Stimulated activated CD4-positive, alpha-beta T cell treated with anti-CD3 and anti-CD28 coated beads, Interleukin-2, amount 100 ng/mL, for 24 hours (primary cell): Measurements from ENCODE around the gene RYR3.

Source experiments
- DNase-seq, 2 donors: peaks; one replicate each; pipeline ENCODE4 v3.0.0-alpha.2; 2020

RYR3 gene

DNA sequence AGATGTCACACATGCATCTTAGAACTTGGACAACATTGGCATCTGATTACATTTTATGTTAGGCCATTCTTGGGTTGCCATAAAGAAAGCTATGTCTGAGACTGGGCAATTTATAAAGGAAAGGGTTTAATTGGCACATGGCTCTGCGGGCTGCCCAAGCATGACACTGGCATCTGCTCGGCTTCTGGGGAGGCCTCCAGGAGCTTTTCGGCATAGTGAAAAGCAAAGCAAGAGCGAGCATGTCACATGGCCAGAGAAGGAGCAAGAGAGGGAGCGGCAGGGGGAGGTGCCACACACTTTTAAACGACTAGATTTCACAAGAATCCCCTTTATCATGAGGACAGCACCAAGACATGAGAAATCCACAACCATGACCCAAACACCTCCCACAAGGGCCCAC, 11.3 kb downstream of the RYR3 start:
- DNase-seq, result no peak

DNA sequence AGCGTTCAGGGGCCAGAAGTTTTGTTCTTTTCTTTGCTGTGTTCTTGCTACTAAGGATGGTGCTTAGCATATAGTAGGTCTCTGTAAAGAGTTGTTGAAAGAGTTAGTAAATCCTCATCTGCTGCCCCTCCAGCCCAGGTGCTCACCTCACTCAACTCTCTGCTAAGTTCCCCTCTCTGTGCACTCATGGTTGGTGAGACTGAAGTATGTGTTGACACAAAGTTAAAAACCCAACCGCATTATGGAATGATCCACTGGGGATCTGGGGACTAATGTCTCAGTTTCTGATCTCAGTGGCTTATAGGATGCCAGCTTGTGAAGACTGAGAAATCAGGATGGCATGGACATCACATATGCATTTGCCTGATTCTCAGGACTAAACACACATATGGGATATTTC, 13.8 kb downstream of the RYR3 start:
- DNase-seq, result no peak

DNA sequence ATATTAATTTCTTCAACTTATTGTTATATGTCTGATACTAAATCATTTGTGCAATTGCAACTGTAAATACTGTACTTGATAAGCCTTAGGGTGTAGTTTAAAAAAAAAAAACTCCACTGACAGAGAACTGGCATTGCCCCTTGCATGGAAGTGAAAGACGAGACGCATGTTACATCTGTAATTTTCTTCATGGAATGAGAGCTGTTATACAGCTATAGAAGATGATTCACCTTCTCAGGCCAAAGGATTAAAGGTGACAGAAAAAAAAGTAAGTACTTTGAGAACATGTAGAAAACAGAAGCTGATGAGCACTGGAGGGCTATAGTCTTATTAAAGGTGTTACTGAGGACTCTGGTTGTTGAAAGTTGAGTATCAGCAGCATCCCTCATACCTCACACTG, 16.1 kb downstream of the RYR3 start:
- no peak for DNase-seq

DNA sequence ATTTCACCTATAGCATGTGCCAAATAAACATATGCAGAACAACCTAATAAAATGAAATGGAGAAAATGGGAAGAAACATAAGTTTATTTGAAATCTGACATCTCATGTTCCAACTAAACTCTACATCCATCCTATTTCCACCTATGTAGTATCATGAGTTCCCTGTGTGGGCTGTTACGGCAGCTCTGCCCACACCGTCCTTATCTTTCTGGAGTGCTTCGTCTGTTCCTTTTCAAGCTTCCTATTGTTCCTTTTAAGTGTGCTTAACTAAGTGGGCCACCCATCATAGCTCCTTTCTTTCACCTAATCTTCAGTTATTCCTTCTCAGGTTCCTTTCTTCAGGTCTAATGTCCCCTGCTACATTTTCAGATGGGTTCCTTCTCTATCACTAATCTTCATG, 17.3 kb downstream of the RYR3 start:
- DNase-seq, result no peak

DNA sequence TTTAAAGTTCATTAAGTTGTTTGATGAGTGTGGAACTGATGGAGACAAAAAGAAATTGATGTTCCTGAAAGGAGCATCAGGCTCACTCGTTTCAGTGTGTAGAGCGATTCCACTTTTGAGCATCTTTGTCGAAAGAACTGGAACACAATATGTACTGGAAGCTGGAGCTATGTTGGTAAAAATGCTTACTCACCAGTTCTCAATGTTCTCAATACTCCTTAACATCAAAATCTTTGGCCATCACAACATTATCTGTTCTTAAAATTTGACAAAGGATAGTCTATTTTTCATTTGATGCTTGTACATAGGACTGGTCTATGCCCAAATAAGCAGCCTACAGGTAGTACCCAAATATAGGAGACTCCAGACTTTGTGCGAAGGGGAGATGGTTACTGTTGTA, 18.7 kb downstream of the RYR3 start:
- DNase-seq, result no peak

DNA sequence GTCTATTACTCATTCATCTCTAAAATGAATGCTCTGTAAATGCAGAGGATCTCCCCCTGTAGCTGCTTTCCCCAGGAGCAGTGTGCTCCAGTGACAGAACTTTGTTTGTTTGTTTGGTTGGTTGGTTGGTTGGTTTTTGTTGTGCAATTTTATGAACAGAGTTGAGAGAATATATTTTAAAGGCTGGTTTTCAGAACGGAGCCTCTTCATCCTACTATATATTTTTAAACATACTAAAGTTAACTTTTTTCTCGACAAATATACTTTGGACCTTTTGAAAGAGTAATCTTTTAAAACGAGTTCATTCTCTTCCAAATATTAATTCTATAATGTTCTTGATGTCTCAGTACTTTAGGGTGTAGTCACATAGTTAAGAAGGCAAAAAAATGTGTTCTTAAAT, 20.2 kb downstream of the RYR3 start:
- DNase-seq, result no peak

DNA sequence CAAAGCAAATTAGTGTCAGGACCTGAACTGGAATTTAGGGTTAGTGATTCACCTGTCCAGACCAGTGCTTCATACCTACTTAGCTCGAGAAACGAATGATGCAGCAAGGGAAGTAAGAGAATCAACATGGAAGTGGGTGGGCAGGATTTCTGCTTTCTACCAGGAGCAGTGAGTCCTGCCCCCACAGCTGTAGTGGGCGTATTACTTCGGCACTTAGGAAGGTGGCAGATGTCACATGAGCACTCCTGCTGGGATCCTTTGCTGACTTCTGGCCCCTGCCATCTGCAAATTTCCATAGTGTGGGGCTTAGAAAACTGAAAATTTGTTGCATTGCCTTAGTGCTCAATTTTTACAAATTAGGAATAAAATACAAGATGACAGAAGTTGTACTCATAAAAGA, 31.2 kb downstream of the RYR3 start:
- DNase-seq, result no peak

DNA sequence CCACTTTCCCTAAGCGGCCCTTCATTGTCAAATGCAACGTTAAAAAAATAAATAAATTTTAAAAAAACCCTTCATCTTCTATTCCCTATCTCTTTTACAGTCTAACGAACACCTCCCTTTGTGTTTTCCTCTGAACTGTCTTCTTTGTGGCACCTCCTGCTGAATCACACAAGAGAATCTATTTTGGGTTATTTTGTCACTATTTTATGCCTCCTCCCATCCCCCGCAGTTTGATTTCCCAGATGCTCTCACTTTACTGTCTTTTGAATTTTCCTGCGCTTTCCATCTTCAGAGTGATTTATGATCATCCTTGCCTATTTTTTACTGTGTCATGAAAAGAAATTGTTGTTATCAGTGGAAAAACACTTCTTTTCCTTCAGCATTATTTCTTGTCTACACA, 32.5 kb downstream of the RYR3 start:
- no peak for DNase-seq

DNA sequence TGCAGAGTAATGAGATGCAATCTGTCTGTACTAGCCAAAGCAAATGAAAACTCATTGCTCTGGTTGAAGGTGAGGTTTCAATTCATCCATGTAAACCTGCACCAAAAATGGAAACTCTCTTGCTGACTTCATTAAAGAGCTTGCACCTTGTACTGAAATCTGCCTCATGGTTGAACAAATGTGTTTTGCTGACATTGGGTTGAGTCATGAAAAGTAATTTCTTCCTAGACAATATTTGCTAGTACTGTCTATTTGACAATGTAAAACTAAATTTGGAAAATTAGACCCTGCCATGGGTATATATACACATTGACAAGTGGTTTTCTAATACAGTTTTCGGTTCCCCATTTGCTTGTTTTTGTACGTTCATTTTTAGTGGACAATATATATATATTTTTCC, 33.3 kb downstream of the RYR3 start:
- no peak for DNase-seq

DNA sequence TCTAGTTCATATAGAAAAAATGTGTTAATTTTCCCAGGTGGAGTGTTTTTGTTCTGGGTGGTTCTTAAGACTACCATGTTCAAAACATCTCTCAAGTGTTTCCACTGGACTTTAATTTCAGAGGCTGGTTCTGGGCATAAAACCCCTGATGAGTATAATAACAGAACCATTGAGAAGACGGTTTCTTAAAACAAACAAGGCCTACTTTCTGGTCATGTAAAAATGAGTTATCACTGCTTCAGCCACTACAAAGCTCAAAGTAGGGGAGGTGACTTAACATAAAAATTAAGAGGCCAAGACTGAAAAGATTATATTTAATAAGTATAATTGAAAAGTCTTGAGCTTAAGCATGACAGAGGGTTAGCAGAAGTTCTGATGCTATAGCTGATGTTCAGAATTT, 33.8 kb downstream of the RYR3 start:
- no peak for DNase-seq

DNA sequence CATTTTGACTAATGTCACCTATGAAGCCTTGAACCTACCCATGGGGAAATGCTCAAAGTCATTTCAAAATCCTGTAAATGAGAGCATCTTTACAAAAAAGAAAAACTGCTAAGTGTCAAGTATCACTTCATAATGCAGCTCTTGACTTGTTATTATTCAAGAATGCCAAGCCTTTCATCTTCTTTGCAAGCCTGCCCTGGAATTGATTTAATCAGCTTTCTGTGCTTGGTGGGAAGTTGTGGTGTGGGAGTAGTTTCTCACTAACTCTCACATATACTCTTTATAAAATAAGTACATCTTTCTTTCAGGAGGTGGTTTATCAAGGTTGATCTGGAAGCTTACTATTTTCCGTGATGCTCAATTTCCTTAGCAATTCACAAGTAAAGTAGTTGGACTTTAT, 43.6 kb downstream of the RYR3 start:
- no peak for DNase-seq

DNA sequence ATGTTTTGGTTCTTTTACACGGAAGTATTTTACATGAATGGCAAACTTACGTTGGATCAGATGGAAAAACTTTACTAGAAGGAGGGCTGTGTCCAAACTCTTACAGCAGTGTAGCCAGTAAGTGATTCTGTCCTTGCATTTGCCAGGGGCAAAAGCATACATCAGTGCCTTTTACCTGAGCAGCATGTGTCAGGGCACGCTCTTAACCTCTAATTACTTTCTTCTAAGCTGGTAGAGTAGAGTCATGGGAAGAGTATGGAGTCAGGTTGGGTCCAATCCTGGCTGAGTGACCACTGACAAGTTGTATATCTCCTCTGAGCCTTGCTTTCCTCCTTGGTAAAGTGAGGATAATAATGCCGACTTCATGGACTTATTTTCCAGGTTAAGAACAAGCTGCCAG, 47.1 kb downstream of the RYR3 start:
- no peak for DNase-seq

DNA sequence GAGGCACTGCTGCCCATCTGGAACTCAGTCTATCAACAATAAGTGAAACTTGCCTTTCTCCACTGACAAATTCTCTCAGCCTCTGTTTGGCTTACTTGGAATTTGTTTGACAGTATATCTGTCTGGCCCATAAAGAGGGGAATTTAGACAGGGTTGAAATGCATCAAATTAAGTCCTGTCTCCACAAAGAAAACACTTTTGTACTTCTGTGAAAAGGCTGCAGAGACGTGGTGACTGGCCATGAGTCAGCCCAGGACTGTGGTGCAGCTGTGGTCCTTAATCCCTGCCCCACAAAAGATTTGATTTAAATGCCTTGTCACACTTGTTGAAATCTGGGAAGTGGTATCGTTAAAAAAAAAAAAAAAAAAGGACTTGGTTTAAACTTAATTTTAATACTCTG, 47.5 kb downstream of the RYR3 start:
- DNase-seq, result no peak

DNA sequence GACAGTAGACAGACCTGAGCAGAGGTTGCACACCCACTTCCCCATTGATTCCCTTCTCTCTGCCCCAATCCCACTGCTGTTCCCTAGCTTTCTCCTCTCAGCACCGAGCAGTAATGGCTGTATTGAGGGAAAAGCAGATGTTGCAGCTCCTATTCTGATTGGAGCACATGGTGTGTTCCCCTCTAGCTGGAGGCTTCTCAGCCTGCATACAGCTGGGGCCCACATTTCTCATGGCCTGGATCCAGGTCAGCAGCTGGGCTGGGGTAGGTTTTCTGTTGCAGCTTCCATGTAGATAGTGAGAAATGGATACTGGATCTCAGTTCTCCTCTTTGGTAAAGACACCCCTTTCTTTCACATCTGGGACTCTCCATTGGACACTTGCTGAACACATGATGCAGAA, 50.1 kb downstream of the RYR3 start:
- DNase-seq, result no peak

DNA sequence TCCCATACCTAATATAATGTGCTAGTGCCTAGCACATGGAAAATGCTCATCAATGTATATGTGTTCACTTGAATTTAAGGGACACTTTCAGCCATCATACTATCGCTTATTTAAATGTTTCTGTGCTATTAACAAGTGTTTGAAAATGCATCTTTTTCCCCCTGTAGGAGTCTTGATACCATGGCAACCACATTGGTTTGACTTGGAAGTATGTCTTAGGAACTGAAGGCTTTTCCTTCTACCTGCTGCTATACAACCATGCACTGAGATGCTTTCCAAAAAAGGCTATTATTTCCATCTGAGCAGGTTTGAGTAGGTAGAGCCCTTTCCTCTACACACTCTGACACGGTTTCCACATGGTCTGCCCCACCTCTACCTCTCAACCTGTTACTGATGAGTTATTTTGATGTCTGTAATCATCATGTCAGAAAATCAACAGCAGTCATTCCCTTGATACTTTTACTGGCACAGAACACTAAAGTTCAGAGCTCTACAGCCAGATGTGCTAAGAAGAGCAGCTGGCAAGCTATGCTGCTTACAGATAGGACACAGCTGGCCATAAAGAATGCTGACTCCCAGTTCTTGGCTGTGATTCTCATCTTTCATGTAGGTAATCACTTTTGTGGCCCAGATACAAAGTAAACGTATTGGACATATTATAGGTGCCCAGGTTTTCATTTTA, 59.3 kb downstream of the RYR3 start:
- no peak for DNase-seq

DNA sequence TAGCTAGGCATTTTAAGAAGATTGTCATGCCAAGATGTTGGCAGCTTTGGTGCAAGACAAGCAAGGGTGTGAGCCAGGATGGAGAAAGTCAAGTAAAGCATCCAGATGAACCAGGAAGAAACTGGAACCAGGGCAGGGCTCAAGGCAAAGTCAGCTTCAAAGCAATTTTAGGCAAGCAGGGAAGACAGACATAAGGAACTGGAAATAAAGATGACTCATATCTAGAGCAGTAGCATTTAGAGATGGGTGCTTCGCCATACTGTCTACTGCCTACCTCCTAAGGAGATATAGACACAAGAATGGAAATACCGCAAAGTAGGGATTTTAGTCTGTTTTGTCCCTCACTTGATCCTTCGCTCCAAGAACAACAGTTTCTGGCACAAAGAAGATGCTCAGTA, 59.9 kb downstream of the RYR3 start:
- no peak for DNase-seq

DNA sequence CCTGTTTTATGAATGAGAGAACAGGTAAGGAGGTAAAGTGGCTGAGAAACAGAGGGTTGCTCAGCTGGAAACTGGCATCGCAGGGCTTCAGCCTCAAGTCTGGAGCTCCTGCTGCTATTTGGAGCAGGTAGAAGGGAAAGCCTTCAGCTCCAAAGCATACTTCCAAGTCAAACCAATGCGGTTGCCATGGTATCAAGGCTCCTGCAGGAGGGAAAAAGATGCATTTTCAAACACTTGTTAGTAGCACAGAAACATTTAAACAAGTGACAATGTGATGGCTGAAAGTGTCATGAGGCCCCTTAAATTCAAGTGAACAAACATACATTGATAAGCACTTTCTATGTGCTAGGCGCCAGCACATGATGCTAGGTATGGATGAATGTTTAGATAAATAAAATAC, 60.4 kb downstream of the RYR3 start:
- no peak for DNase-seq

DNA sequence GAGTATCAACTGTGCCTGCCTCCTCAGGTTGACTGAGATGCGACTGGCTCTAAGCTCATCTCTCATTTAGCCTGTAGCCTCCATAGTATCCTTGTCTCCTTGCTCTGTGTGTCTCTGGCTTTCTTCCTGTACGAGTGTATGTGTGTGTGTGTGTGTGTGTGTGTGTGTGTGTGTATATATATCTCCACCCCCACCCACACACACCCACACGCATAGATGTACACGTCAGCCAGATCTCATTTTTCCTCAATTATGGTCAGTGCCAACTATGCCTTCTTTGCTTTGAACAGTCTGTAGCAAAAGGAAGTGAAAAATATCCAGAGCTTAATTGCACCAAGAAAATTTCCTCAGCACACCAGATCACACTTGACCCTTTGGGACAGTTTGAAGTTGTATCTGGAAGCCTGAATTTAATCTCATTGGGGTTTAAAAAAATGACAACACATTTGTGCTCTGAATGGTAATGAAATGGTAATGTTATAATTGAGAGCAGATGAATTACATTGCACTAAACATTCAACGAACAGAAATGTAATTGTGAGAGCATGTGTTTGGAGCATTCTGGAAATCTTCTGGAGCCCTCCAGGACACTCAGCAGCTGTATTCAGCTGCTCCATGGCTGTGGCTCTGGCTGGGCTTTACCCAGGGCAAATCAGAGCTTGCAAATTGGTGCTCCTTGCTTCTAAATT, 63.6 kb downstream of the RYR3 start:
- DNase-seq, result no peak

DNA sequence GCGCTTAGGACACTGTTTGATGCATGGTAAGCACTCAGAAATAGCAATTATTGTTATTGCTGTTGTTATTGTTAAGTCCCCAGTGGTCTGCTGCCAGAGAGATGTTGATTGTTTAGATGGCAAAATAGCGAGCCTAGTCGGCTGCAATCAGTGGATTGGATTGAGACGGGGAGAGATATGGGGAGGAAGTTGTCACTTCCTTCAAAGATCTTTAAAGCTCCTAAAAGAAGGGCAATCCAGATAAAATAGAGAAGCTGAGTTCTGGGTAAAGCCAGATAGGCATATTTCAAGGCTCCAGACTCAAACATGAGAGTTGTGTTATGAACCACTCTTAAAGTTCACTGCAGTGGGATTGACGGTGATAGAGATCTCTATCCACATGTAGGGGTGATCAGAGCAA, 64.5 kb downstream of the RYR3 start:
- DNase-seq, result no peak

DNA sequence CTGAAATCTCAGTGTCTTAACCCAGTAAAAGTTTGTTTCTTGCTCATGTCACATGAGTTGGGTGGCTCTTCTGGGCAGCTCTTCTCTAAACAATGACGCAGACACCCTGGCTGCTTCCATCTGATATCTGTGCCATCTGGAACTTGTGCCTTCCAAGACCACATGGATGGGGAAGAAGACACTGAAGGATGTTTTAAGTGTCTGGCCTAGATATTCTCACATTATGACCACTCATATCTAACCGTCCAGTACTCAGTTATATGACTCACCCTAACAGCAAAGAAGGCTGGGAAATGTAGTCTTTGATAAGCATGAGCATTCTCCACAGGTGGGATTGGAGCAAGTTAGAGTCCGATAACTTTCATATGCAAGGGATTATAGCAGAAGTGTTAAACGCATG, 66.4 kb downstream of the RYR3 start:
- DNase-seq, result no peak

DNA sequence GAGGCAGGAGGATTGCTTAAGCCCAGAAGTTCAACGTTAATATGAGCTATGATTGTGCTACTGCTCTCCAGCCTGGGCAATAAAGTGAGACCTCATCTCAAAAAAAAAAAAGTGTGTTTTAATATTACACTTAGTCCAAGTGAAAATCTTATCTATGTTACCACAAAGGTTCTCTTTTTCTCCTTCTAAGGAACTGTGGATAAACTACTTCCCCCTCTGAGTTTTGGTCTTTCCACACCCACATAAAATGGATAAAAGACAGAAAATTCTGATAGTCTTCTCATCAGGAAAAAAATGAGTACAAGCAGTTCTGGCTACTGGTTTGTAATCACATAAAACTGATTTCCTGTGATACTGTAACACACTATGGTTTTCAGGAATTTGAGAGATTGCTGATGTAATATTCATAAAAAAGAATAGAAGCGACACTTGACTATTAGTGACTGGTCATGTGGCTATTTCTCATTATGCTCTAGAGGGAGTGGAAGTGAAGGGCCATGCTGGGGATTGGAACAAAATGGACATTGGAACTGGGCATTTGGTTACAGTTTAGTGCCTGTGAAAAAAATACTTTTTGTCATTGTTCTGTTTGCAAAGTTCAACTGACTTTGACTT, 68.2 kb downstream of the RYR3 start:
- no peak for DNase-seq

DNA sequence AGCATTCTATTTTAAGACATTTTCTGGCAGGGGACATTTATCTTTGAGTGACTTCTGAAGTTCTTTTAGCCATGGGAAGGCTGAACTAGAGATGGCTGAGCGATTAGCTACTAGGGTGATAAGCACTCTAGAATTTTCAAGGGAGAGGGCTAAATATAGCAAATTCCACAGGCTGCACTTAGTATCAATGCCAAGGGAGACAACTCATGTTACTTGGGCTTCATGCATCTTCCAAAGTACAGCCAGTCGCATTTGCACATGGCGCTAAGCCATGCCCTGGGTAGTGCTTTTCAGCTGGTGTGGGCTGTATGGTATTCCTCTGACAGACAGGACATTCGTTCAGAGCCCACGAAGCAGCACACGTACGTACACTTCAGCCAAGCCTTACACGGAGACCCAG, 69.6 kb downstream of the RYR3 start:
- no peak for DNase-seq

DNA sequence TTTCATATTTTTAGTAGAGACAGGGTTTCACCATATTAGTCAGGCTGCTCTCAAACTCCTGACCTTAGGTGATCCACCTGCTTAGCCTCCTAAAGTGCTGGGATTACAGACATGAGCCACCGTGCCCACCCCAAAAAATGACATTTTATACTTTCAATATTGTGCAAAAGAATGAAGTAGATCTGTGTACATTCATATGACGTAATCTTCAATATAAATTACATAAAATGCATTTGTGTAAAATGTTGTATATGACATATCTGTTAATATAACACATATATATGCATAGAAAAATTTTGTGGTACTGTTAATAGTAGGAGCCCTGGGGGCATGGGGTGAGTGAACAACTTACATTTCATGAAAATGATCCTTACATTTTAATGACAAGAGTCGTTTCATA, 71.7 kb downstream of the RYR3 start:
- DNase-seq, result no peak

DNA sequence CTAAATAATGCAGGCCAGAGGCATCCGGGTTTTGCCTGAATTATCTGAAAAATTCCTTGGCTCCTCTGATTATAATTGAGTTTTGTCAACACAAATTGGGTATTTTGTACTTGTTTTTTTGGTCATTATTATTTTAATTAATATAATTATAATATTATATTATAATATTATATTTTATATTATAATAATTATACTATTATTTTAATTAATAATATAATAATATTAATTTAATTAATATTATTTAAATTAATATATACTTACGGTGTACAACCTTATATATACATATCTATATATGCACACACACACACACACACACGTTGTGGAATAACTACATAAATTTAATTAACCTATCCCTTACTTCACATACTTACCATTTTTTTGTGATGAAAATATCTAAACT, 73.5 kb downstream of the RYR3 start:
- no peak for DNase-seq

DNA sequence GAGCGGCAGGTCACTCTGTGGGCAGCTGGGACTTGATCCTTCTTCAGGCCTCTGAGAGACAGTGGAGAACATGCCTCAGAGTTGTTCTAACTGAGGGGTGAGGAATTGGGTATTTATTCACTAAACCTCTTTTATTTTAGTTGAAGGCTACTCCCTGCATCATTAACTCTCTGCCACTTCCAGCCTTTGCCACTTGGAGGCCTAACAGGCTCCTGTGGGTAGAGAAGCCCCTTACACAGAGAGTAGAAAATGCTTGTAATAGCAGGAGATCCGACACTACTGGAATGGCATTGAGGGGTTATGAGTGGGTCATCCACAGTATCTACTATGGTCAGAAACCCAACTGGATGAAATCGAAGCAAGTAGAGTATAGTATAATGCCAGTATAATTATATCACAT, 81.7 kb downstream of the RYR3 start:
- no peak for DNase-seq
